Subcutaneous abdominal adipose tissue (tissue), 5 donors: ENCODE results near the gene CARM1.
A peak's percentile ranks its signal among the peaks of the same experiment; 100 is the strongest.

Experiments
- H3K27ac ChIP-seq: one replicate; pipeline ENCODE4 v1.7.0; 2013; ENCODE audit warnings: low read depth, mild to moderate bottlenecking, inconsistent platforms, low read length, moderate library complexity
- H3K27me3 ChIP-seq, 5 donors: one replicate each; pipeline ENCODE4 v1.7.0; 2013; ENCODE audit warnings: low read length in 5 of 5, inconsistent platforms in 1 of 5; ENCODE audit not compliant: control insufficient read depth in 5 of 5, insufficient read depth in 4 of 5
- H3K36me3 ChIP-seq, 5 donors: one replicate each; pipeline ENCODE4 v1.7.0; 2013; ENCODE audit warnings: low read length in 5 of 5; ENCODE audit not compliant: control insufficient read depth in 5 of 5, insufficient read depth in 5 of 5
- H3K4me1 ChIP-seq, 5 donors: one replicate each; pipeline ENCODE4 v1.7.0; 2013; ENCODE audit warnings: low read length in 5 of 5, mild to moderate bottlenecking in 3 of 5, moderate library complexity in 1 of 5; ENCODE audit not compliant: control insufficient read depth in 5 of 5, insufficient read depth in 5 of 5
- H3K4me3 ChIP-seq, 5 donors: one replicate each; pipeline ENCODE4 v1.7.0; 2013; ENCODE audit warnings: low read length in 5 of 5, low read depth in 1 of 5
- H3K9ac ChIP-seq, 5 donors: one replicate each; pipeline ENCODE4 v1.7.0; 2013; ENCODE audit warnings: low read length in 5 of 5, mild to moderate bottlenecking in 4 of 5, moderate library complexity in 3 of 5
- H3K9me3 ChIP-seq, 5 donors: one replicate each; pipeline ENCODE4 v1.7.0; 2013; ENCODE audit warnings: low read length in 5 of 5; ENCODE audit not compliant: control insufficient read depth in 5 of 5
- donor health status: healthy.
- donor health status: healthy.
- donor health status: healthy.
- donor health status: healthy.
- donor health status: healthy.

The CARM1 gene

GRCh38 chr19:10899151-10899653 lies 27.8 kb downstream of the CARM1 start:
- Histone ChIP-seq H3K9me3 (no peaks in the 10 kb centered on the region), H3K27me3 (no peaks in the 10 kb centered on the region), H3K27ac (no peak overlapping the region), H3K4me1 (peaks cover 0 to 24% (median 10%) of the 10 kb centered on the region in 5 donors), H3K9ac (peak overlapping the region in 1 of 5 donors; percentile 26), H3K4me3 (no peak overlapping the region), H3K36me3 (no peaks in the 10 kb centered on the region)

- no peak overlapping the region for H3K27ac ChIP-seq
- H3K9ac ChIP-seq = no peak overlapping the region
- no peaks in the 10 kb centered on the region for H3K27me3 ChIP-seq
- H3K36me3 ChIP-seq = peaks cover 0 to 55% (median 39%) of the 10 kb centered on the region in 5 donors
- no peaks in the 10 kb centered on the region for H3K9me3 ChIP-seq
- H3K4me1 ChIP-seq = no peaks in the 10 kb centered on the region
- H3K4me3 ChIP-seq = no peak overlapping the region
Measured at GRCh38 chr19:10907925-10908324, 36.6 kb downstream of the CARM1 start.

GRCh38 chr19:10908380-10908960 lies 37.1 kb downstream of the CARM1 start:
- Histone ChIP-seq H3K36me3 (peaks cover 0 to 56% (median 39%) of the 10 kb centered on the region in 5 donors), H3K9me3 (no peaks in the 10 kb centered on the region), H3K27ac (no peak overlapping the region), H3K4me1 (no peaks in the 10 kb centered on the region), H3K27me3 (no peaks in the 10 kb centered on the region), H3K4me3 (no peak overlapping the region), H3K9ac (no peak overlapping the region)

GRCh38 chr19:10911579-10912363 lies 40.4 kb downstream of the CARM1 start:
- Histone ChIP-seq H3K4me1 (peaks cover 0 to 11% (median 9%) of the 10 kb centered on the region in 5 donors), H3K9me3 (no peaks in the 10 kb centered on the region), H3K27ac (no peak overlapping the region), H3K9ac (no peak overlapping the region), H3K36me3 (peaks cover 0 to 81% (median 63%) of the 10 kb centered on the region in 5 donors), H3K27me3 (no peaks in the 10 kb centered on the region), H3K4me3 (no peak overlapping the region)

- Histone ChIP-seq H3K4me1 (peaks cover 0 to 11% (median 9%) of the 10 kb centered on the region in 5 donors), H3K9ac (no peak overlapping the region), H3K36me3 (peaks cover 0 to 82% (median 61%) of the 10 kb centered on the region in 5 donors), H3K9me3 (no peaks in the 10 kb centered on the region), H3K27ac (no peak overlapping the region), H3K27me3 (no peaks in the 10 kb centered on the region), H3K4me3 (no peak overlapping the region)
Measured at GRCh38 chr19:10912619-10913018, 41.3 kb downstream of the CARM1 start.

- Histone ChIP-seq H3K27me3 (no peaks in the 10 kb centered on the region), H3K9ac (no peak overlapping the region), H3K4me1 (peaks cover 0 to 11% (median 9%) of the 10 kb centered on the region in 5 donors), H3K27ac (no peak overlapping the region), H3K36me3 (peaks cover 0 to 79% (median 59%) of the 10 kb centered on the region in 5 donors), H3K4me3 (no peak overlapping the region), H3K9me3 (no peaks in the 10 kb centered on the region)
Measured at GRCh38 chr19:10913716-10914340, 42.5 kb downstream of the CARM1 start.

DNA sequence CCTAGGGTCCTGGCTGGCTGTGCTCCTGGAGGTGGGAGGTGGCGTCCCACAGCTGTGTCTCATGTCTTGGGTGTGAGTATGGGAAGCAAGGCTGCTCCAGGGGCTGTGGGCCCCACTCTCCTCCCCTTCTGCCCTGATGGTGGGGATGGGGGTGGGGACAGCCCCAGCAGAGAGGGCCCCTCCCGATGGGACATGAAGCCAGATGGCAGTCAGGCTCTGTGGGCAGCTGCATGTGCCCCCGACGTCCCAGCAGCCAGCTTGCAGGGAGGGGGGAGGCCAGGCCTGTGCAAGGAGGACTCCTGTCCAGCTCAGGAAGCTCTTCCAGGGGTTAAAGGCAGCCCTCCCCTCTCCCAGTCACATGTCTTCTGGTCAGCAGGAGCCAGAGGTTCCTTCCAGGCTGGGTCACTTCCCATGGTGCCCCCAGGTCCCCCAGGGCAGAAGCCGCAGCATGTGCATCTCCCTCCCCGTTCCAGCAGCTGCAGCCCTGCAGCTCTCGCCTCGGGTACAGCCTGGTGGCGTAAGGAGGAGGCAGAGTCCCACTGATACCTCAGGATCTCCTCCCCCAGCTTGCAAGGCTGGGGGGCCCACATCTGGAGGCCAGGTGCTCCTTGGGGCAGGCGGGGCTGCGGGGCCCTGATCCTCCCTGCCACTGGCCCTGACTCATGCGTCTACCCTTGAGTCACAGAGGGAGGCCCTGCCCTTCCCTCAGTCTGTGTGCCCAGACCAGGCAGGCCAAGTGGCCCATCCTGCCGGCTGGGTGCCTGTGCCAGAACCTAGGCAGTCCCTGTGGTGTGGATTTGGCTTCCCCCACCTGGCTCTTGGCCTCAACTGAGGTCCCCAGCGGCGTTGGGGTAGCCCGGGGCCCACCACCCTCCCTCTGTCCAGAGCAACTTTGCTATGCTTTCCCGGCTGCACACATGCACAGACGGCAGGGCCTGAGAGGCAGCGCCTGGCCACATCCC lies 44.1 kb downstream of the CARM1 start:
- Histone ChIP-seq H3K4me3 (no peak overlapping the region), H3K27me3 (no peaks in the 10 kb centered on the region), H3K9ac (no peak overlapping the region), H3K27ac (no peak overlapping the region), H3K4me1 (peaks cover 0 to 11% (median 9%) of the 10 kb centered on the region in 5 donors), H3K9me3 (no peaks in the 10 kb centered on the region), H3K36me3 (peaks cover 0 to 83% (median 65%) of the 10 kb centered on the region in 5 donors)

- Histone ChIP-seq H3K4me3 (no peak overlapping the region), H3K27me3 (no peaks in the 10 kb centered on the region), H3K27ac (no peak overlapping the region), H3K9me3 (no peaks in the 10 kb centered on the region), H3K4me1 (peaks cover 0 to 11% (median 9%) of the 10 kb centered on the region in 5 donors), H3K9ac (no peak overlapping the region), H3K36me3 (peaks cover 0 to 85% (median 70%) of the 10 kb centered on the region in 5 donors)
Measured at GRCh38 chr19:10916602-10917001, 45.2 kb downstream of the CARM1 start.

GRCh38 chr19:10918359-10918758 lies 47.0 kb downstream of the CARM1 start:
- Histone ChIP-seq H3K4me3 (no peak overlapping the region), H3K27me3 (no peaks in the 10 kb centered on the region), H3K9me3 (no peaks in the 10 kb centered on the region), H3K27ac (no peak overlapping the region), H3K36me3 (peaks cover 0 to 88% (median 72%) of the 10 kb centered on the region in 5 donors), H3K9ac (no peak overlapping the region), H3K4me1 (peaks cover 0 to 11% (median 9%) of the 10 kb centered on the region in 5 donors)
